SK-N-SH treated with all-trans-retinoic acid at 6 μM for 48 hours (cell line): ENCODE results near the gene OLFML2B.

ENCODE experiments used
- ATAC-seq: fragments of 200-7000 bp; cut with Tn5 transposase; 3 replicates; pipeline ENCODE4 v1.9.1; 2020; ENCODE audit warnings: mild to moderate bottlenecking, moderate library complexity
- ARNTL ChIP-seq: fragments of 450-650 bp; formaldehyde crosslinking; IDR thresholded peaks from 2 replicates; pipeline ENCODE4 v1.5.0; 2020; ENCODE audit warnings: low read depth, mild to moderate bottlenecking, moderate library complexity, borderline replicate concordance
- BACH2 ChIP-seq: fragments of 250-450 bp; sonication (Bioruptor Pico); IDR thresholded peaks from 2 replicates; pipeline ENCODE4 v1.9.0; 2021; ENCODE audit warnings: mild to moderate bottlenecking, borderline replicate concordance
- CSDC2 ChIP-seq: fragments of 250-450 bp; sonication (Bioruptor Pico); IDR thresholded peaks from 2 replicates; pipeline ENCODE4 v1.5.0; 2020; ENCODE audit warnings: mild to moderate bottlenecking, moderate library complexity
- ESRRG ChIP-seq: fragments of 250-450 bp; sonication (Bioruptor Pico); IDR thresholded peaks from 2 replicates; pipeline ENCODE4 v1.6.1; 2021; ENCODE audit warnings: mild to moderate bottlenecking
- GLIS3 ChIP-seq: fragments of 250-450 bp; sonication (Bioruptor Pico); IDR thresholded peaks from 2 replicates; pipeline ENCODE4 v1.5.0; 2020; ENCODE audit warnings: mild to moderate bottlenecking, moderate library complexity
- ISL1 ChIP-seq: fragments of 250-450 bp; sonication (Bioruptor Pico); IDR thresholded peaks from 2 replicates; pipeline ENCODE4 v2.1.2; 2022; ENCODE audit warnings: mild to moderate bottlenecking, moderate library complexity
- OSR1 ChIP-seq: fragments of 250-450 bp; sonication (Bioruptor Pico); IDR thresholded peaks from 2 replicates; pipeline ENCODE4 v1.8.0; 2022; ENCODE audit warnings: moderate library complexity, mild to moderate bottlenecking, inconsistent platforms
- PPARA ChIP-seq: fragments of 250-450 bp; sonication (Bioruptor Pico); IDR thresholded peaks from 2 replicates; pipeline ENCODE4 v1.5.0; 2020; ENCODE audit warnings: mild to moderate bottlenecking, borderline replicate concordance
- RARB ChIP-seq: fragments of 250-450 bp; sonication (Bioruptor Pico); IDR thresholded peaks from 2 replicates; pipeline ENCODE4 v1.8.0; 2021; ENCODE audit warnings: mild to moderate bottlenecking, moderate library complexity
- SNAI2 ChIP-seq: fragments of 250-450 bp; sonication (Bioruptor Pico); IDR thresholded peaks from 2 replicates; pipeline ENCODE4 v1.5.0; 2020; ENCODE audit warnings: mild to moderate bottlenecking, moderate library complexity
- TCF4 ChIP-seq: fragments of 250-450 bp; sonication (Bioruptor Pico); IDR thresholded peaks from 2 replicates; pipeline ENCODE4 v1.8.0; 2021; ENCODE audit warnings: mild to moderate bottlenecking, moderate library complexity, borderline replicate concordance
- TOX ChIP-seq: fragments of 250-450 bp; sonication (Bioruptor Pico); IDR thresholded peaks from 2 replicates; pipeline ENCODE4 v1.8.0; 2021; ENCODE audit warnings: mild to moderate bottlenecking, moderate library complexity, borderline replicate concordance
- ZC3H10 ChIP-seq: fragments of 250-450 bp; sonication (Bioruptor Pico); IDR thresholded peaks from 2 replicates; pipeline ENCODE4 v1.5.1; 2021; ENCODE audit warnings: mild to moderate bottlenecking, moderate library complexity
- ZFP3 ChIP-seq: fragments of 250-450 bp; sonication (Bioruptor Pico); IDR thresholded peaks from 2 replicates; pipeline ENCODE4 v1.5.0; 2020; ENCODE audit warnings: mild to moderate bottlenecking, moderate library complexity
- ZFP30 ChIP-seq: fragments of 450-650 bp; formaldehyde crosslinking; IDR thresholded peaks from 2 replicates; pipeline ENCODE4 v1.5.0; 2022; ENCODE audit warnings: mild to moderate bottlenecking, moderate library complexity
- ZNF565 ChIP-seq: fragments of 450-650 bp; formaldehyde crosslinking; conservative IDR thresholded peaks from 2 replicates; pipeline ENCODE4 v1.5.0; 2020; ENCODE audit warnings: low read depth, mild to moderate bottlenecking, moderate library complexity
- ZNF8 ChIP-seq: fragments of 450-650 bp; formaldehyde crosslinking; IDR thresholded peaks from 2 replicates; pipeline ENCODE4 v1.5.0; 2020; ENCODE audit warnings: mild to moderate bottlenecking, moderate library complexity
- TF ChIP-seq, protein P1 (sequence below): fragments of 250-450 bp; sonication (Bioruptor Pico); IDR thresholded peaks from 2 replicates; pipeline ENCODE4 v1.5.1; 2021; ENCODE audit warnings: mild to moderate bottlenecking, moderate library complexity
- TF ChIP-seq, protein P2 (sequence below): fragments of 250-450 bp; sonication (Bioruptor Pico); IDR thresholded peaks from 2 replicates; pipeline ENCODE4 v1.8.0; 2021; ENCODE audit warnings: low read depth, mild to moderate bottlenecking, moderate library complexity, borderline replicate concordance
- TF ChIP-seq, protein P3 (sequence below): fragments of 250-450 bp; sonication (Bioruptor Pico); IDR thresholded peaks from 2 replicates; pipeline ENCODE4 v1.5.0; 2020; ENCODE audit warnings: mild to moderate bottlenecking, moderate library complexity
- TF ChIP-seq, protein P4 (sequence below): fragments of 250-450 bp; sonication (Bioruptor Pico); IDR thresholded peaks from 2 replicates; pipeline ENCODE4 v1.5.1; 2020; ENCODE audit warnings: low read depth, mild to moderate bottlenecking, moderate library complexity

The OLFML2B gene

DNA sequence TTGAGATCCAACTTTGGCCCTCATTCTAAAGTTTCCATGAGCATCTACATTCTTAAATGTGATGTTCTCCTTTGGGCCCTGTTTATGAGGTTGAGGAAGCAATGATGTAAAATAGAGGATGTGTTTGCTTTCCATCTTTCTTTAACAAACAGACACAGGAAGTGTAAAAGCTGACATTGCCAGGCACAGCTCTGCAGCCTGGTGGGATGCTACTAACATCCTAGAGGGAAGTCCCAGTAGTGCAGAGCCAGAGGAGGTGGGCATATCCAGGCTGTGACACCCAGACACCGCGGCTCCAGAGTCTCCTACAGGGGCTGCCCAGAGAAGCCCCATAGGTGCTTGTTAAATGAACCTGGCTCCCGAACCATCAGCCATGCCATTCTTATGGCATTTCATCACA lies 16.2 kb downstream of the OLFML2B start:
- no peak for ATAC-seq
- TF ChIP-seq, protein P1, sequence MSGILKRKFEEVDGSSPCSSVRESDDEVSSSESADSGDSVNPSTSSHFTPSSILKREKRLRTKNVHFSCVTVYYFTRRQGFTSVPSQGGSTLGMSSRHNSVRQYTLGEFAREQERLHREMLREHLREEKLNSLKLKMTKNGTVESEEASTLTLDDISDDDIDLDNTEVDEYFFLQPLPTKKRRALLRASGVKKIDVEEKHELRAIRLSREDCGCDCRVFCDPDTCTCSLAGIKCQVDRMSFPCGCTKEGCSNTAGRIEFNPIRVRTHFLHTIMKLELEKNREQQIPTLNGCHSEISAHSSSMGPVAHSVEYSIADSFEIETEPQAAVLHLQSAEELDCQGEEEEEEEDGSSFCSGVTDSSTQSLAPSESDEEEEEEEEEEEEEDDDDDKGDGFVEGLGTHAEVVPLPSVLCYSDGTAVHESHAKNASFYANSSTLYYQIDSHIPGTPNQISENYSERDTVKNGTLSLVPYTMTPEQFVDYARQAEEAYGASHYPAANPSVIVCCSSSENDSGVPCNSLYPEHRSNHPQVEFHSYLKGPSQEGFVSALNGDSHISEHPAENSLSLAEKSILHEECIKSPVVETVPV = no peak
- TF ChIP-seq GLIS3 (CRISPR knock-in tag) = no peak

DNA sequence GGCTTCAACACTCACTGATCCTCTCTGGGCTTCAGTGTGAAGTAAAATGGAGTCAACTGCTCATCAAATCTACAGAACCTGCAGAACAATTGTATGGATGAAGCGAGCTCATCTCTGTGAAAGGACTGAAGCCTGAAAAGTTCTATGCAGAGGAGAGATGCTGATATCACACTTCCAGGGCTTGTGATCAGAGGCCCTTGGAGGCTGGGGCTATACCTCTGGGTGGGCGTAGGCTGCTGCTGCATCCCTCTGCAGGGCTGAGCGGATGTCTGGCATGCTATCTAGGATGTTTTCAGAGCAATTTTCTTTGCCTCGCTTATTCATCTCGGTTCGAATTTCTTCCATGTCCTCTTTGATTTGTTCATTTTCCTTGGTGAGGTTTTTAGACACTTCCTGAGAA lies 17.6 kb downstream of the OLFML2B start:
- ATAC-seq = no peak
- no peak for TF ChIP-seq ZNF565 (CRISPR knock-in tag)
- no peak for TF ChIP-seq TOX (CRISPR knock-in tag)
- TF ChIP-seq GLIS3 (CRISPR knock-in tag) = no peak
- TF ChIP-seq, protein P2, sequence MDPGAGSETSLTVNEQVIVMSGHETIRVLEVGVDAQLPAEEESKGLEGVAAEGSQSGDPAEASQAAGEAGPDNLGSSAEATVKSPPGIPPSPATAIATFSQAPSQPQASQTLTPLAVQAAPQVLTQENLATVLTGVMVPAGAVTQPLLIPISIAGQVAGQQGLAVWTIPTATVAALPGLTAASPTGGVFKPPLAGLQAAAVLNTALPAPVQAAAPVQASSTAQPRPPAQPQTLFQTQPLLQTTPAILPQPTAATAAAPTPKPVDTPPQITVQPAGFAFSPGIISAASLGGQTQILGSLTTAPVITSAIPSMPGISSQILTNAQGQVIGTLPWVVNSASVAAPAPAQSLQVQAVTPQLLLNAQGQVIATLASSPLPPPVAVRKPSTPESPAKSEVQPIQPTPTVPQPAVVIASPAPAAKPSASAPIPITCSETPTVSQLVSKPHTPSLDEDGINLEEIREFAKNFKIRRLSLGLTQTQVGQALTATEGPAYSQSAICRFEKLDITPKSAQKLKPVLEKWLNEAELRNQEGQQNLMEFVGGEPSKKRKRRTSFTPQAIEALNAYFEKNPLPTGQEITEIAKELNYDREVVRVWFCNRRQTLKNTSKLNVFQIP (CRISPR knock-in tag) = no peak
- no peak for TF ChIP-seq OSR1 (CRISPR knock-in tag)
- no peak for TF ChIP-seq ISL1 (CRISPR knock-in tag)
- TF ChIP-seq RARB = no peak
- TF ChIP-seq BACH2 (CRISPR knock-in tag) = no peak
- TF ChIP-seq, protein P3, sequence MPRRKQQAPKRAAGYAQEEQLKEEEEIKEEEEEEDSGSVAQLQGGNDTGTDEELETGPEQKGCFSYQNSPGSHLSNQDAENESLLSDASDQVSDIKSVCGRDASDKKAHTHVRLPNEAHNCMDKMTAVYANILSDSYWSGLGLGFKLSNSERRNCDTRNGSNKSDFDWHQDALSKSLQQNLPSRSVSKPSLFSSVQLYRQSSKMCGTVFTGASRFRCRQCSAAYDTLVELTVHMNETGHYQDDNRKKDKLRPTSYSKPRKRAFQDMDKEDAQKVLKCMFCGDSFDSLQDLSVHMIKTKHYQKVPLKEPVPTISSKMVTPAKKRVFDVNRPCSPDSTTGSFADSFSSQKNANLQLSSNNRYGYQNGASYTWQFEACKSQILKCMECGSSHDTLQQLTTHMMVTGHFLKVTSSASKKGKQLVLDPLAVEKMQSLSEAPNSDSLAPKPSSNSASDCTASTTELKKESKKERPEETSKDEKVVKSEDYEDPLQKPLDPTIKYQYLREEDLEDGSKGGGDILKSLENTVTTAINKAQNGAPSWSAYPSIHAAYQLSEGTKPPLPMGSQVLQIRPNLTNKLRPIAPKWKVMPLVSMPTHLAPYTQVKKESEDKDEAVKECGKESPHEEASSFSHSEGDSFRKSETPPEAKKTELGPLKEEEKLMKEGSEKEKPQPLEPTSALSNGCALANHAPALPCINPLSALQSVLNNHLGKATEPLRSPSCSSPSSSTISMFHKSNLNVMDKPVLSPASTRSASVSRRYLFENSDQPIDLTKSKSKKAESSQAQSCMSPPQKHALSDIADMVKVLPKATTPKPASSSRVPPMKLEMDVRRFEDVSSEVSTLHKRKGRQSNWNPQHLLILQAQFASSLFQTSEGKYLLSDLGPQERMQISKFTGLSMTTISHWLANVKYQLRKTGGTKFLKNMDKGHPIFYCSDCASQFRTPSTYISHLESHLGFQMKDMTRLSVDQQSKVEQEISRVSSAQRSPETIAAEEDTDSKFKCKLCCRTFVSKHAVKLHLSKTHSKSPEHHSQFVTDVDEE = no peak
- TF ChIP-seq ZC3H10 (CRISPR knock-in tag) = no peak
- no peak for TF ChIP-seq CSDC2
- TF ChIP-seq ZNF8 (CRISPR knock-in tag) = no peak
- no peak for TF ChIP-seq SNAI2 (CRISPR knock-in tag)
- no peak for TF ChIP-seq PPARA
- TF ChIP-seq, protein P1 = no peak
- no peak for TF ChIP-seq ARNTL
- TF ChIP-seq ZFP30 (CRISPR knock-in tag) = no peak
- TF ChIP-seq ZFP3 (CRISPR knock-in tag) = no peak
- no peak for TF ChIP-seq TCF4 (CRISPR knock-in tag)
- no peak for TF ChIP-seq ESRRG

DNA sequence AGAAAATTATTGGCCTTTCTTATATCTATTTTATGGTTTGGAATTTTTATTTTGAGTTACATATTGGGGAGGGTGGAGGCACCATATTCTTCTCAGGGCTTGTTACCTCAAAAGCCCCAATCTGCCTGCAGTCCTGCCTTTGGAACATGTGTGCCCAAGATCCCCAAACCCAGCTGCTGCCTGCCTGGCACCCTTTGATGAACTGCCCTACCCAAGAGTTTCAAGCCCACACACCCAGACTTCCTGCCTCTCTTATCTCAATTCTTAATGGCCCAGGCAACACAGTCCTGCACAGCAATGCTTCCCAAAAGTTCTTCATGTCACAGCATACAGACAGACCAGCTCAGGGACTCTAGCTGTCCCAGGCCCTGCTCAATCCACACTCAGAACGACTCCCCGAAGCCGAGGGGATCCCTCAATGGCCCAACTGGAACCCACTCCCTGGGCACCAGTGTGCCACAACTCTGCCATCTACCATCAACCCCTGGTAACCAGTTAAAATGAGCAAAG lies 19.2 kb downstream of the OLFML2B start:
- no peak for ATAC-seq
- TF ChIP-seq BACH2 (CRISPR knock-in tag) (no peak), PPARA (no peak), ZNF565 (CRISPR knock-in tag) (no peak), CSDC2 (no peak), TCF4 (CRISPR knock-in tag) (no peak), ZFP30 (CRISPR knock-in tag) (no peak), TOX (CRISPR knock-in tag) (no peak), ZFP3 (CRISPR knock-in tag) (no peak), ESRRG (no peak), ARNTL (no peak)
- TF ChIP-seq, protein P3 = no peak
- TF ChIP-seq, protein P1 = no peak
- TF ChIP-seq, protein P2 (CRISPR knock-in tag) = no peak
- TF ChIP-seq, protein P4, sequence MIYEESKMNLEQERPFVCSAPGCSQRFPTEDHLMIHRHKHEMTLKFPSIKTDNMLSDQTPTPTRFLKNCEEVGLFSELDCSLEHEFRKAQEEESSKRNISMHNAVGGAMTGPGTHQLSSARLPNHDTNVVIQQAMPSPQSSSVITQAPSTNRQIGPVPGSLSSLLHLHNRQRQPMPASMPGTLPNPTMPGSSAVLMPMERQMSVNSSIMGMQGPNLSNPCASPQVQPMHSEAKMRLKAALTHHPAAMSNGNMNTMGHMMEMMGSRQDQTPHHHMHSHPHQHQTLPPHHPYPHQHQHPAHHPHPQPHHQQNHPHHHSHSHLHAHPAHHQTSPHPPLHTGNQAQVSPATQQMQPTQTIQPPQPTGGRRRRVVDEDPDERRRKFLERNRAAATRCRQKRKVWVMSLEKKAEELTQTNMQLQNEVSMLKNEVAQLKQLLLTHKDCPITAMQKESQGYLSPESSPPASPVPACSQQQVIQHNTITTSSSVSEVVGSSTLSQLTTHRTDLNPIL (CRISPR knock-in tag) = no peak
